Upper lobe of left lung (tissue), 4 donors: ENCODE results near the gene ZNF853.
A peak's percentile ranks its signal among the peaks of the same experiment; 100 is the strongest.

Source experiments
- CTCF ChIP-seq, 6 experiments: fragments of 450-650 bp in 4 of 6; fragments of 200-600 bp in 2 of 6; sonication (generic) in 2 of 6; IDR thresholded peaks; one replicate each; pipeline ENCODE4 v1.5.1; 2016 to 2019; ENCODE audit warnings: antibody characterized with exemption in 6 of 6
- POLR2A ChIP-seq, 4 donors: fragments of 450-650 bp; IDR thresholded peaks; one replicate each; pipeline ENCODE4 v1.5.1; 2016 to 2017; ENCODE audit warnings: antibody characterized with exemption in 4 of 4, mild to moderate bottlenecking in 2 of 4
- POLR2AphosphoS5 ChIP-seq, 2 donors: sonication (generic); formaldehyde crosslinking; IDR thresholded peaks; one replicate each; pipeline ENCODE4 v1.5.1; 2017; ENCODE audit warnings: antibody characterized with exemption in 2 of 2

- TF ChIP-seq CTCF (IDR thresholded peaks at IDR 0.05) (peak; percentile 98 to 99 (median 99)), POLR2A (IDR thresholded peaks at IDR 0.05) (peak in 3 of 4 donors; percentile 65 to 80 (median 73)), POLR2AphosphoS5 (IDR thresholded peaks at IDR 0.05) (peak in 1 of 2 donors; percentile 47)
These were observed 25.4 kb upstream of the ZNF853 start, which contains the start of gene INTS15 for GRCh38 chr7:6589829-6590644.
